GM18520 (cell line): ENCODE results near the gene LAPTM5.

Experiments used
- ATAC-seq: cut with Tn5 transposase; IDR thresholded peaks from one replicate; pipeline ENCODE4 v1.9.1; 2021; ENCODE audit not compliant: unreplicated experiment

The LAPTM5 gene

GRCh38 chr1:30745156-30745833 lies 12.3 kb downstream of the LAPTM5 start:
- ATAC-seq = no peak

- ATAC-seq = peak; percentile 21
Observed at GRCh38 chr1:30744060-30744756, 13.4 kb downstream of the LAPTM5 start.

GRCh38 chr1:30743584-30744059 lies 14.0 kb downstream of the LAPTM5 start:
- peak; percentile 28 for ATAC-seq

GRCh38 chr1:30742963-30743559 lies 14.5 kb downstream of the LAPTM5 start:
- ATAC-seq = no peak

- no peak for ATAC-seq
Observed at GRCh38 chr1:30742300-30742962, 15.1 kb downstream of the LAPTM5 start.

- ATAC-seq = no peak
Observed at GRCh38 chr1:30741239-30741894, 16.2 kb downstream of the LAPTM5 start.

GRCh38 chr1:30740251-30741238 lies 17.0 kb downstream of the LAPTM5 start:
- no peak for ATAC-seq

- no peak for ATAC-seq
Observed at GRCh38 chr1:30739601-30740000, 18.0 kb downstream of the LAPTM5 start.

- no peak for ATAC-seq
Observed at GRCh38 chr1:30738715-30739559, 18.6 kb downstream of the LAPTM5 start.

GRCh38 chr1:30738040-30738714 lies 19.4 kb downstream of the LAPTM5 start:
- no peak for ATAC-seq

- no peak for ATAC-seq
Observed at GRCh38 chr1:30737357-30738039, 20.1 kb downstream of the LAPTM5 start.

- no peak for ATAC-seq
Observed at GRCh38 chr1:30735668-30736498, 21.7 kb downstream of the LAPTM5 start.

GRCh38 chr1:30735124-30735523 lies 22.4 kb downstream of the LAPTM5 start:
- no peak for ATAC-seq

GRCh38 chr1:30734580-30734979 lies 23.0 kb downstream of the LAPTM5 start:
- ATAC-seq = no peak

GRCh38 chr1:30734106-30734505 lies 23.5 kb downstream of the LAPTM5 start:
- no peak for ATAC-seq

- no peak for ATAC-seq
Observed at GRCh38 chr1:30733493-30733892, 24.1 kb downstream of the LAPTM5 start.
